ENCODE measurements around the gene EPAS1.

EPAS1 gene

DNA sequence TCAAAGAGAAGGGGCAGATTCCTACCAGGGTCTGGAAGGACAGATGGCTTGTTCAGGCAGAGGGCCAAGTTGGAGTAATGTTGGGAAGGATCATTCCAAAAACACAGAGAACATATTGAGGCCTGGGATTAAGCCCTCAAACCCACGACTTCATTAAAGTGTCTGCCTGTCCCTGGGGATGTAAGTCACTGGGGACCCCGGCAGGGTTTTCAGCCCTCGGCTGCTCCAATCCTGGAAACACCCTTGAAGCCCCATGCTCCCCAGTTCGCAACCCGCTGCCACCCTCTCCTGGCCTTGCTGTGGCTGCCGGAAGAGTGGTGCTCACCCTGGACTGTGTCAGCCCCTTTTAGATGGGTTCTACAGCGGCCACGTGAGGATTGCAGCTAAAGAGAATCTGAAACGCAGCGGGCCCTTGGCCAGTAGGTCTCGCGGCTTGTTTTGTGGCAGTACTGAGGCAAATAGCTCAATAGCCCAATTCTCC, 79.9 kb downstream of the EPAS1 start:
- Mint-ChIP-seq H3K27ac (no peak overlapping the region), H3K27me3 (ENCODE audit: low read depth) (peaks cover 3% of the 10 kb centered on the region), H3K4me3 (no peak overlapping the region), H3K36me3 (ENCODE audit: low read depth) (no peaks in the 10 kb centered on the region), H3K4me1 (ENCODE audit: low read depth) (no peaks in the 10 kb centered on the region), H3K9me3 (no peaks in the 10 kb centered on the region)

DNA sequence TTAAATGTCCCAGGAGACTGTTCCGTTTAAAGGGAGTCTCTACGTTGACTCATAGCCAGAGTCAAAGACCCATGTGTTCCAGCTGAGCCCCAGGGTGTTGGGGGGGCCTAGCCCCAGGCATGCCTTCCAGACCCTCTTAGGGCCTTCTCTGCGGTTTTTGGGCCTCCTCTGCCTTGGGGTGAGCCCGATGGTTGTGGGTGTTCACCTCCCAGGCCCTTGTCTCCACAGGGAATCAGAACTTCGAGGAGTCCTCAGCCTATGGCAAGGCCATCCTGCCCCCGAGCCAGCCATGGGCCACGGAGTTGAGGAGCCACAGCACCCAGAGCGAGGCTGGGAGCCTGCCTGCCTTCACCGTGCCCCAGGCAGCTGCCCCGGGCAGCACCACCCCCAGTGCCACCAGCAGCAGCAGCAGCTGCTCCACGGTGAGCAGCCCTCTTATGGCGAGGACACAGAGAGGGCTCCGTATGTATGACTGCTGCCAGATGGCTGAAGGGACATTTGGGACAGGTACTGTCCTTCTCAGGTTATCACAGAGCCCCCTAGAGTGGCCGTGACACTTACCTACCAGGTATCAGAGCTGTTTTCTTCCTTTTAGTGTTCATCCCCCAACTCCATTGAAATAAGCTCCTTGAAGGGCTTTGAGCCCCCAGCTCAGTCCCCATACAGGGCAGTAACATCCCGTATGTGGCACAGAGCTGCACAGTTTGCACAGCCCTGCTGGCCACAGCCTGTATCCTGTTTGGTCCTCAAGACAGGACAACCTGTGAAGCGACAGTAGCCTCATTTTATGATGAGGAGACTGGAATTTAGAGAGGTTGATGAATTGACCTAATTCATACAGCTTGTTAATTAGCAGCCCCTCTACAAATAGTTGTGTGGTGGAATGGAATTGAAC, 80.7 kb downstream of the EPAS1 start:
- Mint-ChIP-seq H3K9me3 (no peaks in the 10 kb centered on the region), H3K27ac (no peak overlapping the region), H3K27me3 (ENCODE audit: low read depth) (peaks cover 3% of the 10 kb centered on the region), H3K4me1 (ENCODE audit: low read depth) (no peaks in the 10 kb centered on the region), H3K36me3 (ENCODE audit: low read depth) (no peaks in the 10 kb centered on the region), H3K4me3 (no peak overlapping the region)

DNA sequence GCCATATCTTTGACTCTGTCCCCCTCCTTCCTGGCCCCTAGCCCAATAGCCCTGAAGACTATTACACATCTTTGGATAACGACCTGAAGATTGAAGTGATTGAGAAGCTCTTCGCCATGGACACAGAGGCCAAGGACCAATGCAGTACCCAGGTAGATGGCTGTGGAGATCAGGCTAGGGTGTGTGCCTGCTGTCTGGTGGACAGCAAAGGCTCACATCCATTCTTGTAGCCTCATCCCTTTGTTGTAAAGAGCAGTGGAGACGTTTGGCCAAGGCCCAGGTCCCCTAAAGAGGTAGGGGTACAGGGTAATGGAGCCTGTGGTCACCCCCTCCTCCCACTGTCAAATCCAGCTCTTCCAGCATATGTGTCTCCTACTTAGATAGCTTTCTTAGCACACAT, 81.4 kb downstream of the EPAS1 start:
- no peaks in the 10 kb centered on the region for H3K9me3 Mint-ChIP-seq
- H3K27me3 Mint-ChIP-seq (ENCODE audit: low read depth) = peaks cover 3% of the 10 kb centered on the region
- H3K4me1 Mint-ChIP-seq (ENCODE audit: low read depth) = no peaks in the 10 kb centered on the region
- no peaks in the 10 kb centered on the region for H3K36me3 Mint-ChIP-seq (ENCODE audit: low read depth)
- no peak overlapping the region for H3K4me3 Mint-ChIP-seq
- no peak overlapping the region for H3K27ac Mint-ChIP-seq

DNA sequence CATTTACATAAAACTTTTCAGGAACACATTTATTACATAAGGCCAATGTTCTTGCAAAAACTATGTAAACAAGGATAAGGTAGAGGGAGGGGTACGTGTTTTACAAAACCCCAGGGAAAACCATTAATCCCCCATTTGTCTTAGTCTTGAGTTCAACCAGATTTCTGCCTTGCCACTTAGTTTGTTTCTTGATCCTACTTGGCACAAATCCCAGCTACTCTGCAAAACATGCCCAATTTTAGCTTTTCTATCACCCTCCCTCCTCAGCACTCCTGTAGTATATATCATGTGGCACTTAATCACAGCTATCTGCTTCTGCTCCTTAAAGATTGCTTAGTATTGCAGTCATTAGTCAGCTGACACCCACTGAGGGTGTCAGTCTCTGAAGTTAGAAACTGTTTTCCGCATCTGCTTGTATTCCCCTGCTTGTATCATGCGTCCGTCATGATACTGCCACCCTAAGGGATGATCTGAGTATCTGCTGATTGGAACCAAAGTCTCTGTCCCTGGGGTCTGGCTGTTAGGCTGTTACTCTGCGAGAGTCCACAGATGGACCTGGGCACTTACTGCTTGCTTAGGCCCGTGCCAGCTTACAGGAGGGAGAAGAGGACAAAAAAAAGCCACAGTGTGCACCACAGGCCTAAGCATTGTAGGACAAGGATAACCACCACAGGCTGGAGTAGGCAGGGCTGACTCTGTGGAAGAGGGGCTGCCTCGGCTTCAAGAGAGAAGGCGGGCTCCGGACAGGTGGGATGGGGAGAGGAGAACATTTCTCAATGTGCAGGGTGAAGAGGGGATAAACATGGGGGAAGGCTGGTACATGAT, 82.2 kb downstream of the EPAS1 start:
- Mint-ChIP-seq H3K4me1 (ENCODE audit: low read depth) (no peaks in the 10 kb centered on the region), H3K27ac (no peak overlapping the region), H3K9me3 (no peaks in the 10 kb centered on the region), H3K27me3 (ENCODE audit: low read depth) (peaks cover 3% of the 10 kb centered on the region), H3K36me3 (ENCODE audit: low read depth) (no peaks in the 10 kb centered on the region), H3K4me3 (no peak overlapping the region)

DNA sequence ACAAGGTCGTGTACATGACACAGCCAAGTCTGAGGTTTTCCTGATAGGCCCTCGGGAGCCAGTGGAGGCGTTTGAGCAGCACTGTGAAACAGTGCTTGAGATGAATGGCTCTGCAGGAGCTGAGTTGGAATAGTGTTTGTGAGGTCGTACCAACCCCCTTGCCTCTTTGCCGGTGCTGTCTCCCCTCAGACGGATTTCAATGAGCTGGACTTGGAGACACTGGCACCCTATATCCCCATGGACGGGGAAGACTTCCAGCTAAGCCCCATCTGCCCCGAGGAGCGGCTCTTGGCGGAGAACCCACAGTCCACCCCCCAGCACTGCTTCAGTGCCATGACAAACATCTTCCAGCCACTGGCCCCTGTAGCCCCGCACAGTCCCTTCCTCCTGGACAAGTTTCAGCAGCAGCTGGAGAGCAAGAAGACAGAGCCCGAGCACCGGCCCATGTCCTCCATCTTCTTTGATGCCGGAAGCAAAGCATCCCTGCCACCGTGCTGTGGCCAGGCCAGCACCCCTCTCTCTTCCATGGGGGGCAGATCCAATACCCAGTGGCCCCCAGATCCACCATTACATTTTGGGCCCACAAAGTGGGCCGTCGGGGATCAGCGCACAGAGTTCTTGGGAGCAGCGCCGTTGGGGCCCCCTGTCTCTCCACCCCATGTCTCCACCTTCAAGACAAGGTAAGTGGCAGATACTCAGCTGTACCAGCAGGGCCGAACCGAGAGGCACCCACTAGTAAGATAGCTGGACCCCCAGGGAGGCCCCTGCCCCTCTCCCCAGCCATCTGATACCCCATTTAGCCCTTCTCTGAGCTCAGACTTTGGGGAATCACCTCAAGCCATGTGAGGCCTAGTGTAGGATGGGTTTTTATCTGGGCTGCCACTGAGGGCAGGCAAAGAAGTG, 83.1 kb downstream of the EPAS1 start:
- Mint-ChIP-seq H3K27ac (no peak overlapping the region), H3K4me1 (ENCODE audit: low read depth) (no peaks in the 10 kb centered on the region), H3K36me3 (ENCODE audit: low read depth) (no peaks in the 10 kb centered on the region), H3K27me3 (ENCODE audit: low read depth) (no peaks in the 10 kb centered on the region), H3K4me3 (no peak overlapping the region), H3K9me3 (no peaks in the 10 kb centered on the region)

DNA sequence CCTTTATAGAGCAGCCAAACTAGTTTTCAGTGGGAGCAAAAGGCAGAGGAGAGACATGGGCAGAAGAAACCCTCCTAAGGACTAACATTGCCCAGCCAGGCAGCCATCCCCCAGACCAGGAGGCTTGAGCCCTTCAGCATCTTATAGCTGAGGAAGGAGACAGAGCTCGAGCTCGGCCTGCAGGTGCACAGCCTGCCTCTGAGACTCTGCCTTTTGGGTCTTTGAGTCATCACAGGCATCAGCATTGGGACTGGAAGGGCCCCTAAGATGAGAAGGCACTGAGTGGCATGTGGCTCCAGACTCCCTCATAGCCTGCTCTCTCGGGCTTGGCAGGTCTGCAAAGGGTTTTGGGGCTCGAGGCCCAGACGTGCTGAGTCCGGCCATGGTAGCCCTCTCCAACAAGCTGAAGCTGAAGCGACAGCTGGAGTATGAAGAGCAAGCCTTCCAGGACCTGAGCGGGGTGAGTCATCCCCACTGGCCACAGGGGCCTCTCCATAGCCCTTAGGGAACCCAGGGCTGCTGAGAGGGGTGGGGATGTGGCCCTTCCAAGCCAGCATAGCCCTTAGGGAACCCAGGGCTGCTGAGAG, 84.1 kb downstream of the EPAS1 start:
- Mint-ChIP-seq H3K36me3 (ENCODE audit: low read depth) (no peaks in the 10 kb centered on the region), H3K9me3 (no peaks in the 10 kb centered on the region), H3K27me3 (ENCODE audit: low read depth) (no peaks in the 10 kb centered on the region), H3K4me1 (ENCODE audit: low read depth) (no peaks in the 10 kb centered on the region), H3K27ac (no peak overlapping the region), H3K4me3 (no peak overlapping the region)

DNA sequence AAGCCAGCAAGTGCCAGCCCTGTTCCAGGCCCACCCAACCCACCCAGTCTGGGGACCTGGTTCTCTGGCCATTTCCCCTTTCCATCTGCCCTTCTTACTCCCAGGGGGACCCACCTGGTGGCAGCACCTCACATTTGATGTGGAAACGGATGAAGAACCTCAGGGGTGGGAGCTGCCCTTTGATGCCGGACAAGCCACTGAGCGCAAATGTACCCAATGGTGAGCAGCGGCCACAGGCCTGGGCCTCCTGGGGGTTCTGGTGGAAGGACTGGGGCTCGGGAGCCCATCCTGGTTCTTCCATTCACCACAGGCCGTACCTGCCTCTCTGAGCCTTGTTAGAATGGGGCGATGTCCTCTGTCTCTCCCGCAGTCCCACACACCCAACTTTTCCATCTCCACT, 84.7 kb downstream of the EPAS1 start:
- no peaks in the 10 kb centered on the region for H3K9me3 Mint-ChIP-seq
- no peak overlapping the region for H3K27ac Mint-ChIP-seq
- H3K4me1 Mint-ChIP-seq (ENCODE audit: low read depth) = no peaks in the 10 kb centered on the region
- H3K4me3 Mint-ChIP-seq = no peak overlapping the region
- H3K36me3 Mint-ChIP-seq (ENCODE audit: low read depth) = no peaks in the 10 kb centered on the region
- no peaks in the 10 kb centered on the region for H3K27me3 Mint-ChIP-seq (ENCODE audit: low read depth)

DNA sequence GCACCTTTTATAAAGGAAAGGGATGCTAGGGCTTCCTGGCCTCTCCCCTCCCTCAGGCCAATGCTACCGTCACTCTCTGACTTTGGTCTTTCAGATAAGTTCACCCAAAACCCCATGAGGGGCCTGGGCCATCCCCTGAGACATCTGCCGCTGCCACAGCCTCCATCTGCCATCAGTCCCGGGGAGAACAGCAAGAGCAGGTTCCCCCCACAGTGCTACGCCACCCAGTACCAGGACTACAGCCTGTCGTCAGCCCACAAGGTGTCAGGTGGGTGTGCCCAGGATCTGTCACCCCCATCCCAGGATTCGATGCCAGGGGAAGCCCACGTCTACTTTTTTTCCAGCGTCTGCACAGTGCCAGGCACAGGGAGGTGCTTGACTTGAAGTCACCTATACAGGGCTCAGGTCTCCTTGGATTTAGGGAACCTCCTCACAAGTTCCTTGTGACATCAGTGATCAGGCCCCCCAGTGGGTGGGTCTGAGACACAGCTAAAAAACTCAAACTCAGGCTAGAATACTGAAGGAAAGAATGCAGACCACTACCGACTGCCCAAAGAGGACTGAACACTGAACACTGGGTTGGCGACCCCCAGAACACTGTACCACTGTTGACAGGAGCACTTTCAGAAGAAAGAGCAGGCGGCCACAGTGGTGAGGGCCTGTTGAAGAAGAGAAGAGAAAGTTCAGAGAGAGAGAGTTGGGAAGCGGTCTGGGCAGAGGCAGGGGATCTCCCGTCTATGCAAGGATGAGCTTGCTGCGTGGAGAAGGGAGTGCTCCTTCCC, 85.3 kb downstream of the EPAS1 start:
- no peak overlapping the region for H3K27ac Mint-ChIP-seq
- H3K9me3 Mint-ChIP-seq = no peaks in the 10 kb centered on the region
- no peaks in the 10 kb centered on the region for H3K36me3 Mint-ChIP-seq (ENCODE audit: low read depth)
- H3K27me3 Mint-ChIP-seq (ENCODE audit: low read depth) = no peaks in the 10 kb centered on the region
- H3K4me1 Mint-ChIP-seq (ENCODE audit: low read depth) = peaks cover 3% of the 10 kb centered on the region
- no peak overlapping the region for H3K4me3 Mint-ChIP-seq

DNA sequence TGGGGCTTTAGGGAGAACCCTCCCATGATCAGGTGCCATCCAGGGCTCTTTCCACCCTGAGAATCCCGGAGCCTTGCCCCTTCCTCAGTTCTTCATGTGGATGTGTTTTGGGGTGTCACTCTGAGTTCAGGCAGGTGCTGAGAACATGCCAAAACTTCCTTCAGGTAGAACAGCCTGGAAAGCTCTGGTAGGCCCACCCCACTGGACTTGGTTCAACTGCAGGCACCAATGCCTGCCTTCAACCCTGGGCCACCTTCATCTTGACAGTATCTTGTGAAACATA, 85.8 kb downstream of the EPAS1 start:
- H3K27me3 Mint-ChIP-seq (ENCODE audit: low read depth) = no peaks in the 10 kb centered on the region
- no peak overlapping the region for H3K27ac Mint-ChIP-seq
- peaks cover 4% of the 10 kb centered on the region for H3K4me1 Mint-ChIP-seq (ENCODE audit: low read depth)
- H3K9me3 Mint-ChIP-seq = no peaks in the 10 kb centered on the region
- H3K4me3 Mint-ChIP-seq = no peak overlapping the region
- H3K36me3 Mint-ChIP-seq (ENCODE audit: low read depth) = no peaks in the 10 kb centered on the region

DNA sequence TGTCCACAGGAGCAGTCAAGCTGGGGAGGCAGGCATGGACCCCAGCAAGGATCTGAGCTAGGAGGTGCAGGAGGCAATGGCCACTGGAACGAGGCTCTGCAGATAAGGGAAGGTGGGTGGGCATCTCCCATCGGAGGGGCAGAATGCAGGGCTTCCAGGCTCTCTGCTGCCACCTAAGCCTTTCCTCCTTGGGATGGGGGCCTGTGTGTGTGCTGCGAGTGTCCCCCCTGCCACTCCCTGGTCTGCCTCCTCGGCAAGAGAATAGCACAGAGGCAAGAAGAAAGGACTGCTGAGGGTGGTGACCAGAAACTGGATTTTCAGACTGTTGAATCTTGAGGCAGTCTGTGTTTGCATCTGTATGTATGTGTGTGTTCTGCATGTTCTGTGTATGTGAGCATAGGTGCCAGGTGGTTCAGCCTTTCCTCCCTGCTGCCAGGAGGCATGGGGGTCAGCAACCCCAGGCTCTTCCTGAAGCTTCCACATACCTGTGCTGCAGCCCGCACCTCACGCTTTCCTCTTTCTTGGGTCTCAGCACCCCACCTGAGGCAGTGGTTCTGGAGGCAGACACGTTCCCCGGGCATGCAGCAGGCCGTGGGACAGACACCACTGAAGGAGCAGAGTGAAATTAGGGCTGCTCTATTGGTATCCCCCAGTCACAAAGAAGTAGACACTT, 86.7 kb downstream of the EPAS1 start:
- Mint-ChIP-seq H3K27me3 (ENCODE audit: low read depth) (no peaks in the 10 kb centered on the region), H3K4me1 (ENCODE audit: low read depth) (peaks cover 4% of the 10 kb centered on the region), H3K9me3 (no peaks in the 10 kb centered on the region), H3K36me3 (ENCODE audit: low read depth) (no peaks in the 10 kb centered on the region), H3K27ac (no peak overlapping the region), H3K4me3 (no peak overlapping the region)

DNA sequence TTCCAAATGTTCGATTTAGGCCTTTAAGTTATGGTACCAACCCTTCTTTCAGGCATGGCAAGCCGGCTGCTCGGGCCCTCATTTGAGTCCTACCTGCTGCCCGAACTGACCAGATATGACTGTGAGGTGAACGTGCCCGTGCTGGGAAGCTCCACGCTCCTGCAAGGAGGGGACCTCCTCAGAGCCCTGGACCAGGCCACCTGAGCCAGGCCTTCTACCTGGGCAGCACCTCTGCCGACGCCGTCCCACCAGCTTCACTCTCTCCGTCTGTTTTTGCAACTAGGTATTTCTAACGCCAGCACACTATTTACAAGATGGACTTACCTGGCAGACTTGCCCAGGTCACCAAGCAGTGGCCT, 87.2 kb downstream of the EPAS1 start:
- no peaks in the 10 kb centered on the region for H3K27me3 Mint-ChIP-seq (ENCODE audit: low read depth)
- no peaks in the 10 kb centered on the region for H3K9me3 Mint-ChIP-seq
- no peak overlapping the region for H3K27ac Mint-ChIP-seq
- H3K4me3 Mint-ChIP-seq = no peak overlapping the region
- peaks cover 4% of the 10 kb centered on the region for H3K4me1 Mint-ChIP-seq (ENCODE audit: low read depth)
- no peaks in the 10 kb centered on the region for H3K36me3 Mint-ChIP-seq (ENCODE audit: low read depth)

DNA sequence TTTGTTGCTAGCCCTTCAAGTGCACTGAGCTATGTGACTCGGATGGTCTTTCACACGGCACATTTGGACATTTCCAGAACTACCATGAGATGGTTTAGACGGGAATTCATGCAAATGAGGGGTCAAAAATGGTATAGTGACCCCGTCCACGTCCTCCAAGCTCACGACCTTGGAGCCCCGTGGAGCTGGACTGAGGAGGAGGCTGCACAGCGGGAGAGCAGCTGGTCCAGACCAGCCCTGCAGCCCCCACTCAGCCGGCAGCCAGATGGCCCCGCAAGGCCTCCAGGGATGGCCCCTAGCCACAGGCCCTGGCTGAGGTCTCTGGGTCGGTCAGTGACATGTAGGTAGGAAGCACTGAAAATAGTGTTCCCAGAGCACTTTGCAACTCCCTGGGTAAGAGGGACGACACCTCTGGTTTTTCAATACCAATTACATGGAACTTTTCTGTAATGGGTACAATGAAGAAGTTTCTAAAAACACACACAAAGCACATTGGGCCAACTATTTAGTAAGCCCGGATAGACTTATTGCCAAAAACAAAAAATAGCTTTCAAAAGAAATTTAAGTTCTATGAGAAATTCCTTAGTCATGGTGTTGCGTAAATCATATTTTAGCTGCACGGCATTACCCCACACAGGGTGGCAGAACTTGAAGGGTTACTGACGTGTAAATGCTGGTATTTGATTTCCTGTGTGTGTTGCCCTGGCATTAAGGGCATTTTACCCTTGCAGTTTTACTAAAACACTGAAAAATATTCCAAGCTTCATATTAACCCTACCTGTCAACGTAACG, 88.8 kb downstream of the EPAS1 start:
- Mint-ChIP-seq H3K27me3 (ENCODE audit: low read depth) (peaks cover 1% of the 10 kb centered on the region), H3K4me1 (ENCODE audit: low read depth) (peaks cover 4% of the 10 kb centered on the region), H3K27ac (no peak overlapping the region), H3K9me3 (no peaks in the 10 kb centered on the region), H3K36me3 (ENCODE audit: low read depth) (no peaks in the 10 kb centered on the region), H3K4me3 (no peak overlapping the region)

DNA sequence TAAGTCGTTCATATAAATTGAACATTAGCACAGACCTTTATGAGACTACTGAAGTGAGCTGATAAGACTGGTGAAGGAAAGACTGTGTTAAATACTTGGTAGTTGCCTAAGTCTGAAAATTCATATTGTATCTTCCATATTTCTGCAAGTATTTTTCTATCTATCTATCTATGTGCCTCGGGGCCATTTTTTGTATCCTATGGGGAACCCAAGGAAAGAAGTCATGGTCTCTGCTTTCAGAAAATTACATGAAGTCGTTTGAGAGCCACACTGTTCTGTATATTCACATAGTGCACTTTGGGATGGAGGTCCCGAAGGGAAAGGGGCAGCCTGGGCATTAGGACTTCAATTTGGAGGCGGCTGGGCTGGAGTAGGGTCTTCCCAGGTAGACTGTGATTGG, 89.6 kb downstream of the EPAS1 start:
- H3K9me3 Mint-ChIP-seq = no peaks in the 10 kb centered on the region
- H3K27ac Mint-ChIP-seq = no peak overlapping the region
- H3K4me1 Mint-ChIP-seq (ENCODE audit: low read depth) = peaks cover 4% of the 10 kb centered on the region
- no peak overlapping the region for H3K4me3 Mint-ChIP-seq
- H3K36me3 Mint-ChIP-seq (ENCODE audit: low read depth) = no peaks in the 10 kb centered on the region
- H3K27me3 Mint-ChIP-seq (ENCODE audit: low read depth) = peaks cover 3% of the 10 kb centered on the region

Data from T-helper 1 cell treated with Interleukin-12 subunit alpha and Interleukin-12 subunit beta and Interleukin-4 antibody, amounts not matched to agents 30 μg/mL and 1 μg/mL, for 36 hours (primary cell).